Ureter (tissue), 1 donor: ENCODE data around the gene LTBP1. TPM values are rescaled to one million over a fixed set of nuclear protein-coding genes. Genes with fewer than 3 reads are reported as not detected.
"Not testable (repeated sequence)": the region's sequence is repeated elsewhere in the genome, so short reads cannot be mapped to it uniquely, and the experiment has no call there.

Experiments used
- DNase-seq: peaks from one replicate; pipeline ENCODE4 v3.0.0-alpha.2; 2020; ENCODE audit warnings: low spot score
- total RNA-seq: library from RNA; stranded (reverse); gene quantifications from one replicate; pipeline ENCODE4 v1.2.4, GENCODE V29; 2023
- donor health status: DM: yes; HTN: yes; CAD: no.

The LTBP1 gene
- total RNA-seq, 1 donor from 2014 or later: 80.1 TPM

DNA sequence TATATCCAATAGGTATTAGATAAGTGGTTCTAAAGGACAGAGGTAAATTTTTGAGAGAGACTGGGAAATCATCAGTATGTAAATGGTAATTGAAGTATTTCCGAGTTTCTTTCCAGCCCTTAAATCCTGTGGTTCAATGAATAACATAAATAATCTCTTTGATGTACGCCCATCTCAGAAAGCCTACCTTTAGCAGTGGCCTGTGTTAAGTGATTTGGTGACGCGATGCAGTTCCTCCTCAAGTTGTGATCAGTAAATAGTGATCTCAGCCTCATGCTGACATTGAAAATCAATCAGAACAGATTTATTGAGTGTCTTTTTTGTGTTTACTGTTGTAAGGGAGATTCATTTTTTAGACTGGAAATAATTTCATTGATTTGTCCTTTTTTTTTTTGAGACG, 392.5 kb downstream of the LTBP1 start:
- no peak for DNase-seq

DNA sequence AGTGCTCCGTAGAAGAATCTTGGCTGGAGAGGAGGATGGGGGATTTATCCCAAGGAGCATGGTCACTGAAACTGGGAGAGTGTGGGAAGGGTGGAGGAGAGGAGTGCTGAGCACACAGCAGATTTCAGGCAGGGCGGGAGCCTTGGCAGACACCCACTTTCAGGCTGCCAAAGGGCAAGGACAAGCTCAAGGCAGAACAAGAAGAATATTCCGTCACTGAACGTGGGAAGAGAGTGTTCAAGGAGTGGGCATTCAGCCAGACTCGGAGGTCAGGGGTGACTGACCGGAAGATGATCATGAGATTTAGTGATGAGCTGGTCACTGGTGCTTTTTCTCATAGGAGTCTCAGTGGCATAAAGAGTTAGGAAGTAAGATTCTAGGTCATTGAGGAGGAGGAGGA, 393.5 kb downstream of the LTBP1 start:
- peak; percentile 54 for DNase-seq

DNA sequence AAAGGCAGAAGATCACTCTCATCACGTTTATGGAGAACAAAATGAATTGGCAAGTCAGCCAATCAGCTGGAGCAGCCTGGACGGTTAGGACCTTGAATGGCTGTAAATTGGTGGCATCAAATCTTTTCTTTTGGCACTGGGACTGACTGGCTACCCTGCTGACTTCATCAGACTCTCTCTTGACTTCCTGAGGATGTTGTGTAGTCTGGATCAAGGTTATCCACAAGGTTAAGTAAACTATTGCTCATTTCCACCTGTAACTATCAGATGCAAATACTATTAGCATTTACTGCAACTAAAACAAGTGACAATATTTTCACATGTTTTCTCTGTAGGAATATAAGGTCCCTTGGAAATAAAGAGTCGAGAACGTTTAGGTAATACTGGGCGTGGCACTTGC, 395.4 kb downstream of the LTBP1 start:
- DNase-seq: no peak

DNA sequence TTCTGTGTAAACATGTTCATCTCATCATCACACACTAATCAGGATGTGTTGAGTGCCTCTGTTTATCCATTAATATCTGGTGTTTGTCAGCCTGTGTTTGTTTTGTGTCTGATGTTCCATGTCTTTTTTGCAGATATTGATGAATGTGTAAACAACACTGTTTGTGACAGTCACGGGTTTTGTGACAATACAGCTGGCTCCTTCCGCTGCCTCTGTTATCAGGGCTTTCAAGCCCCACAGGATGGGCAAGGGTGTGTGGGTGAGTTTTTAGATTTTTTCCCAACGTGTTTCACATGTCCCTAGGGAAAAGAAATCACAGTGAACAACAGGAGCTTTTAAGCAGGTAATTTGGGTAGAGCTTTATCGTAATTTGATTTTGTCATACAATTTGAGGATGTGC, 396.0 kb downstream of the LTBP1 start:
- no peak for DNase-seq

DNA sequence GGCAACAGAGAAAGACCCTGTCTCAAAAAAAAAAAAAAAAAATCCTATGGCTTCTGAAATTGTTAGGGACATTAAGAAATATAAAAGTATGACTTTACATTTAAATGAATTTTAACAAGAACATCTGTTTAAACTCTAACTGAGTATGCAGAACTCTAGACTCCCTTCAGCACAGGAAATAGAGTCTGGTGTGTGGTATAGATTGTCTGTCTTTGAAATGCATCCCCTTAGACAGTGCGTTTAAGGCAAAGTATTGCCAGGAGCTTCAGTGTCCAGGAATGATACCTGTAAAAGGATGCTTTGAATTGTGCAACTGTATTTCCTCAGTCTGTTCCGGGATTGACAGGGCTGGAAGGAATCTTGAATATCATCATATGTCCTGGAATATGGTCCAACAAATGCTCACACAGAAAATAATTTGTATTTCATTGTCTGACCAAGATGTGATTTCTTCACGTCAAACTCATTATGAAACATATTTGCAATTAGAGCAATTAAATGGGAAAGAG, 396.7 kb downstream of the LTBP1 start:
- DNase-seq: no peak

DNA sequence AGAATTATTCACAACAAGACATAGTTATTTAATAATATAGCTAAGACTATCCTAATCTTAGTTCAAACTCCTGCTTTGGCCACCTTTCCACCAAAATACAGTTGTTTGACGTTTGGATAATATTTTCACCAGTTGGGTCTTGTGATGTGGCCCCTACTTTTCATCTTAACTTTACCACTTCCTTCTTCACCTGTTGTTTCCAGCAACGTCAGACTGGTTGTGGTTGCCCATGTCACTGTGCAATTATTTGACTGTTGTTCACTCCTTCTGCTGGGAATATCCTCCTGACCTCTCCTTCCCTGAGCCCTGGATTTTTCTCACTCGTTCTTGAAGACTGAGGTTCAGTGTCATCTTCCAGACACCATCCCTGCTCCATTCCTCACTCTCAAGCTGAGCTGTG, 397.5 kb downstream of the LTBP1 start:
- no peak for DNase-seq

- no peak for DNase-seq
Measured at GRCh38 chr2:33347856-33348255, 401.1 kb downstream of the LTBP1 start.

GRCh38 chr2:33350632-33351031, 403.9 kb downstream of the LTBP1 start:
- no peak for DNase-seq

GRCh38 chr2:33351781-33352180, 405.0 kb downstream of the LTBP1 start:
- DNase-seq: no peak

GRCh38 chr2:33354981-33355380, 408.2 kb downstream of the LTBP1 start:
- DNase-seq: no peak

GRCh38 chr2:33358878-33359277, 412.1 kb downstream of the LTBP1 start:
- DNase-seq: no peak

DNA sequence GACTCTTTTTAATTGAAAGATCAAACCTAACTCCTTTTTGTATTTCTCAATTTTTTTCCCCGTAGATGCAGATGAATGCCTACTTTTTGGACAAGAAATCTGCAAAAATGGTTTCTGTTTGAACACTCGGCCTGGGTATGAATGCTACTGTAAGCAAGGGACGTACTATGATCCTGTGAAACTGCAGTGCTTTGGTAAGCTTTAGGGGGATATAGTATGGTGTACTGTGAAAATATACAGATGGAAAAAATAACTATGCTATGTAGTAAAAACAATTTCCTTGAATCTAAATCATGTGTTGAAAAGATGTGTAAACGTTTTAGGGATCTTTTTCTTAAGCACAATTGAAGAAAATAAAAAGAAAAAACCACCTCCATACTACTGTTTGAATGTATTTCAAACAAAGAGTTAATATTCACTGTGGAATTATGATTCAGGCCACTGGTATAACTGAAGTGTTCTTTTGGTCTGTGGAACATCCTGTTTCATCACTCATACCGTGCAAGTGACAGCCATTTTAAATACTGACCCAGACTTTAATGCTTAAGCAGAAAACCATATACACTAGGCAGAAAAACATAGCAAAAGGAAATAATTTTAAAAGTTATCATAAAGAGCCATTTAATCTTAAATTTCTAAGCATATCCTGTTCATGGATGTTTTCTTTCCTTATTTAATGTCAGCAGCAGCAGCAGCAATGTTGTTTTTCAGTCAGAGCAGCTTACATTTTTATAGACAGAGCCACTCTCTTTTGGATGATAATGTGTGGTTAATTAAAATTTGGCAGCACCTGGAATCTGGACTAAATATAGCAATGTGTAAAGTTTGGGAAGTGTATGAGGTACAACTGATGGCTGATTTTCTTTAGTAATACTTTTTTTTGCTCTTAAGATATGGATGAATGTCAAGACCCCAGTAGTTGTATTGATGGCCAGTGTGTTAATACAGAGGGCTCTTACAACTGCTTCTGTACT, 416.9 kb downstream of the LTBP1 start:
- no peak for DNase-seq

GRCh38 chr2:33365264-33365970, 418.7 kb downstream of the LTBP1 start:
- DNase-seq: no peak

DNA sequence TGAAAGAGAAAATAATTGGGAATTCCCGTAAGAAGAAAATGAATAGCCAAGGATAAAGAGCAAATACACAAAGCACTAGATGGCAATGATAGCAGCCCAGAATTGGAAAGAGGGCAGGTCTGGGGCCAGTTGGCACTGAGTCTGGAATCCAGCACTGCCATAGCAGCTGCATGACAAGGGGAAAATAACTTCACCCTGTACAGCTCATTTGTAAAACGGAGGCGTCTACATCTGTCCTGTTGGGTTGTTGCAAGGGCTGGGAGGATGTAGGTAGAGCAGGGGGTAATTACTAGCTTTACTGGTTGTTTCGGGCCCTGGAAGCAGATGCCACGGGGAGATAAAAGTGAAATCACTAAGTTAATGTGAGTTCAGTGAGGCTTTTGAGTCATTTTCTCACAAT, 419.7 kb downstream of the LTBP1 start:
- DNase-seq: peak; percentile 65

- not testable (repeated sequence) for DNase-seq
Measured at GRCh38 chr2:33368524-33368923, 421.8 kb downstream of the LTBP1 start.

GRCh38 chr2:33369191-33369590, 422.4 kb downstream of the LTBP1 start:
- no peak for DNase-seq

- no peak for DNase-seq
Measured at GRCh38 chr2:33370636-33371265, 424.0 kb downstream of the LTBP1 start.

- DNase-seq: no peak
Measured at GRCh38 chr2:33371304-33372090, 424.7 kb downstream of the LTBP1 start.

GRCh38 chr2:33372940-33373553, 426.3 kb downstream of the LTBP1 start:
- DNase-seq: no peak

GRCh38 chr2:33373986-33374385, 427.2 kb downstream of the LTBP1 start:
- DNase-seq: no peak

- no peak for DNase-seq
Measured at GRCh38 chr2:33375054-33375453, 428.3 kb downstream of the LTBP1 start.
